Putamen (tissue), 1 donor: ENCODE results near the gene WDFY1.
"Not testable (repeated sequence)": the region's sequence is repeated elsewhere in the genome, so short reads cannot be mapped to it uniquely, and the experiment has no call there.

ENCODE experiments used
- DNase-seq: peaks from one replicate; pipeline ENCODE4 v3.0.0-alpha.2; 2016; ENCODE audit warnings: low spot score

The WDFY1 gene

DNA sequence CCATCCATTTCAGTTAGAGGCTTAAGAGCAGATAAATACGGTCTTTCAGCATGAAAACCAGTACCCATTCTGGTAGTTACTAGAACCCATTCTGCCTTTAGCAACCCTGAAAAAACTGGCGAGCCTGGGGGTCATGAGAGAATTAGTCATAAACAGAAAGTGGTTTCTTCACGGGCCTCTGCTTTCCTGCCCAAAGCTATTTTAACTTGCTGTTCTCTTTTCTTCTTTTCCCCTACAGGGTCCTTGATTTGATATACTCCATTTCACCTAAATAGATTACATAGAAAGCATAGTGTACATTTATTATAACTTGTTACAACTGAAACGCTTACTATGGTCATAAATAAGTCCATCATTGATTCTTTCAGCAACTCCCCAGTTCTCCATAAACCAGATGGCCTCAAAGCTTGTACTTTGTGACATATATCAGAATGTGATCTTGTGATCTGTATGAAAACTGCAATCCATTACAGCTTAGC, 48.3 kb downstream of the WDFY1 start:
- no peak for DNase-seq

DNA sequence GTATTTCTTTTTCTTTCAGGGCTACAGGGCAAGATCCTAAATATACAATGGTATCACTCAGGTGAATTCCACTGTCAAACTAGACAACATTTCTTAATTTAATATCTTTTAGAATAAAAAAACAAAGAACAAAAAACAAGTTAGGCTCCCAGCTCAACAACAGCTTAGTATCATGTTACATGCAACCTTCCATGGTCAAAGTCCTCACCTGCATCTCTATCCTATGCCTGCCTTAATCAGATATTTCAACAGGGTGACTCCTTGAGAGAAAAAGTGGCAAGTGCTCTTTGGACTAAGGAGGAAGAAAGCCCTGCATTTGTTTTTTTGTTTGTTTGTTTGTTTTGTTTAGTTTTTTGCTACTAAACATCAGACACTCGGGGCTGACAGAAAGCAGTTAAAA, 50.2 kb downstream of the WDFY1 start:
- DNase-seq = no peak

DNA sequence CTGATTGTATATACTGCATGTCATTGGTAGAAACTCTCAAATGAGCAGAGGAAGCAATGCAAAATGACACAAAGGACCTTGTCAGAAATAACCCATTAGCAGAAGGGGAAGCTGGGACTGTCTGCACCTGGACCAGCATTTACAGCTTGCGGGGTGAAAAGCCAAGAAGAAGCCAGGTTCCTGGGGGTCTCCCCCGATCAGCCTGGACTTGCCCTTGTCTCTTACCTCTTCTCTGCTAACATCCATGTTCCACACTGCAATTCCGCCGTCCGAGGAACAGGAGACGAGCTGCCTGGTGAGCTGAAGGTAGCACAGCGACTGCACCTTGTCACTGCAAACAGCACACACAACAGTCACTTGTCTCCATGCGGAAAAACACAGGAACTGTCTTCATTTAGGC, 51.1 kb downstream of the WDFY1 start:
- DNase-seq = no peak

DNA sequence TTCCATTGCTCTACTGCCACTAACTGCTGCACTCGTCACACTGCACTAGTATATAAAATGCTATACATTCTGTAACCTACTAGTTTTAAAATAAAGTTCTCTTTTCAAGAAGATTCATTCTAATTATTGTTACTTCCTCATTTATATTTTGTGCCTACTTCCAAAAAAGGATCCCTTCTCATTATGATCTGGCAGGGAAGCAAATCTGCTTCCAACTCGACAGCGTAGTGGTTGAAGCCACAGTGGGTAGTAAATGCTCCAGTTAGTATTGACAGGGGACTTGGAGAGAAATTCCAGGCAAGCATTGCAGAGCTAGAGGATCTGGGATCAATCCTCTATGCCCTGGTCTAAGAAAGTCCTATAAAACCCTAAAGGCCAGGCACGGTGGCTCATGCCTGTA, 54.4 kb downstream of the WDFY1 start:
- no peak for DNase-seq

DNA sequence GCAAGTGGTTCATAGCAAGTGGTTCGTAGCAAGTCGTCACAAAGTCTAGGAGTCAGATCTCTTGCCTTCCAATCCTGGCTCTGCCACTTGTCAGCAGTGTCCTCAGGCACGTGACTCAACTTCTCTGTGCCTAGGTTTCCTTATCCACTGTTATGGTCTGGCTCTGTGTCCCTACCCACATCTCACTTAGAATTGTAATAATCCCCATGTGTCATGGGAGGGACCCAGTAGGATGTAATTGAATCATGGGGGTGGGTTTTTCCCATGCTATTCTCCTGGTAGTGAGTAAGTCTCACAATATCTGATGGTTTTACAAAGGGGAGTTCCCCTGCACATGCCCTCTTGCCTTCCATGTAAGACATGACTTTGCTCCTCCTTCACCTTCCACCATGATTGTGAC, 55.9 kb downstream of the WDFY1 start:
- no peak for DNase-seq

DNA sequence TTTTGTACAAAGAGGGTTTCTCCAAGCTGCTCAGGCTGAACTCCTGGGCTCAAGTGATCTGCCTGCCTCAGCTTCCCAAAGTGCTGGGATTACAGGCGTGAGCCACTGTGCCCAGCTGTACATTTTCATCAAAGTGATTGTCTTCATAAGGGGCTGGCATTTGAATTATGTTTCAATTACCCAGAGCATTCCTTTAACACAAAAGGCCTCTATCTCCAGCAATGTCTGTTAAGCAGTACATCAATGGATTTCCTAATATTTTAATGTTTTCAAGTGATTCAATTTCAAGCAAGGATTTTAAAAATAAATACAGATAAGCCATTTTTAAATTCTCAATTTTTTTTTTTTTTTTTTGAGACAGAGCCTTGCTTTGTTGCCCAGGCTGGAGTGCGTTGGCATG, 56.9 kb downstream of the WDFY1 start:
- no peak for DNase-seq

DNA sequence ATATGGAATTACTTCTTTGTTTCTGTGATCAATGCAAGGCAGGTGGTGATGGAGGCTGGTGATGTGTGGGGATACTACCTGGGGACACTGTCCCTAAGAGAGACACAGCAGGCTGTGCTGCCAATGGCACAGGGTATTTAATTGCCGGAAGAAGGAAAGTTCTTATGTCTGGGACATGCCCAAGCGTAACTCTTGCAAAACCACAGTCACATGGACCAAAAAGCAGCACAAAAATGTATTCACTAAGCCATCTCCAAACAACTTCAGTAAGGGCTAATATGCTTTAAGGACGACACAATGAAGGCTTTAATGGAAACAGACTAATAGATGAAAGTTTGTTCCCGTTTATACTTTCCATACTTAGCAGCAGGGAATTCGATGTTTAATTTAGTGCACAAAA, 58.0 kb downstream of the WDFY1 start:
- no peak for DNase-seq

DNA sequence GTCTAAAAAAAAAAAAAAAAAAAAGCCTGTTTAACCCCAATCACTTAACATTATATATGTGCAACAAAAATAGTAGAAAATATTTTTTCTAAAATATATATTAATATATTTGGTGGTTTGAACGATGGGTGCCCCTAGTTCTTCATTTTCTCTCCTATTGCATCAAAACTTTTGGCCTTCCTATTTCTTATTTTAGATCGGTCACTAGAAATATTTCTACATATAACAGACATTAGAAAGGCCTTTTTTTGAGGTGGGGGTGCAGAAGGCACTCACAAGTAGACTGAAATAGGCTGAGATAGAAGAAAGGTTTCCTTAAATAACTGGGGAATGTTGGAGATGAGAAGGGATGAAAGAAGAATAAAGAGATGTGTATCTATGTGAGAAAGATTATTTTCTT, 58.4 kb downstream of the WDFY1 start:
- DNase-seq = no peak

DNA sequence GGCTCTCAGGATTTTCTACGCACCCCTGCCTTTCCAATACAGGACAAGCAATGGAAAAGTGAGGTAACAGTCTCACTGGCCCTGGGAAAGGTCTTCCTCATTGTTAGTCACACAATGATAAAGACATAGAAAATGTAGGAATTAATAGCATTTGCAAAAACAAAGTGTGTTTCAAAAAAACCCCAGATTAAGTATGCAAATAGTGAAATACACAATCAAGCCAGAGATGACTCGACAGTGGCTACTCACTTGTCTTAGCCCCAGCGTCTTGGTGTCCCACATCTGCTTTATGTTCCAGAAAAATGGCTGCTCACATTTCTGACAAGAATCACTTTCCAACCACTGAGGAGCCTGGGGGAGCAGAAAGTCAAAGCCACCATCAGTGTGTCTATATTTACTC, 60.7 kb downstream of the WDFY1 start:
- no peak for DNase-seq

DNA sequence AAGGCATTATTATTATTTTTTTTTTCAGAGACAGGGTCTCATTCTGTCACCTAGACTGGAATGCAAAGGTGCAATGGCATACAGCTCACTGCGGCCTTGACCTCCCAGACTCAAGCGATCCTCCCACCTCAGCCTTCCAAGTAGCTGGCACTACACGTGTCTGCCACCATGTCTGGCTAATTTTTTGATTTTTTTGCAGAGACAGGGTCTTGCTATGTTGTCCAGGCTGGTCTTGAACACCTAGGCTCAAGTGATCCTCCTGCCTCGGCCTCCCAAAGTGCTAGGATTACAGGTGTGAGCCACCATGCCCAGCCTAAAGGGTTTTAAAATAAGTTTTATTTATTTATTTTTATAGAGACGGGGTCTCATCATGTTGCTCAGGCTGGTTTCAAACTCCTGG, 62.4 kb downstream of the WDFY1 start:
- no peak for DNase-seq

DNA sequence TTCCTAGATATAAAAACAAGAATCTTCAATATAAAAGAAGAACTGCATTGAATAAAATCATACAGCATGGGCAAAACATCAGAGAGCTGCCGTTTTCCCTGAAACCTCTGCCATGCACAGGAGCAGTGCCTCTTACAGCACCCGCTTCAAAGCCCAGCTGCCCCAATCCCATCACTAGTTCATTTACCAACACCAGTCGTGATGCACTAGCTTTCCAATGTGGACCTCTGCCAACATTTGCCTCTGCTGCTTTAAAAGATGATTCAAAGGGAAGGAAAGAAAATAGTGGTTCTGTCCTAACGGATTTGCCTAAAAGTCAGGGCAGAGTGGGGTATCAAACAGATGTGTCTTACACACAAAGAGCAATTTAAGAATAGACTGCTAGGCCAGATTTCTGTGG, 64.3 kb downstream of the WDFY1 start:
- DNase-seq = peak; percentile 8

DNA sequence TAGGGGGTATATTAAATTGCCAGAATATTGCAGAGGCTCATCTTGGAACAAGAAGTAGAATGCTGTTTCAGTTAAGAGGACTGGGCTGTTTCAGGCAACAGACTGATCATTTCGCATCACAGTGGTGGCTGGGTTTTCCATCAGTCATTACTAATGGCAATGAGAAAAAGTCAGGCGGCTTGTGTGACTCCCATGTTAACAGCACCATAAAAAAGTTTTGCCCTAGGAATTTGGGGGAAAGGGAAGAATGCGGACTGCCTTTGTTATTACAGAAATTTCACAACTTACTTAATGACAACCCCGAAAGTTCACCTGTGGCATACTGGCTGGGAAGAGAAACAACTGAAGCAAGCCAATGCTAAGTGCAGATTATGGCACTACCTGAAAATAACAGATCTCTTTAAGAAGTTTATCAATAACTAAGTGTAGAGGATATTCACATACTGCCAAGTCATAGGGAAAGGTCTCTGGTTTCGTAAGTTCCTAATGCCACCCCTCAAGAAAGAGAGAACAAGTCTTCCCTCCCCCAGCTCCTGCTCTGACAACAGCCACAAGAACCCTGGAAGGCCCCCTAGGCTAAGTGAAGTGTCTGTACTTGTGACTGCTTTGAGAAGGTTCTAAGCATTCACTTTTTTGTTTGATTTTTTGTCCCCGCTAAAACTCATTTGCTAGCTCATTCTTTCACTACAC, 67.3 kb downstream of the WDFY1 start:
- DNase-seq = no peak

DNA sequence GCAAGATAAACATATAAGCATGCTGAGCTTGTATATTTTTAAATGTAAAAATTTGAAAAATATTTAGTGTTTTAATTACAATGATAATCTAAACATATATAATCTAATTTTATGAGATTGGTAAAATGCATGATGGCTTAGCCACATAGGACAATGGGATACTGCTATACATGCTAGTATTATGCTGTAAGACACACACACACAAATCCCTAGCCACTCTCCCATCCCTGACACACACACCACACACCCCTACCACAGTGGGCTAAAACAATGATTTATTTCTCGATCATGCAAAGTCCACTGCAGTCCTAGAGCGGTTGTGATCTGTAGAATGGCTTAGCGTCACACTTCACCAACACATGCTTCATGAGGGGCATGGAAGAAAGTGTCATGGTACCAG, 71.5 kb downstream of the WDFY1 start:
- no peak for DNase-seq

DNA sequence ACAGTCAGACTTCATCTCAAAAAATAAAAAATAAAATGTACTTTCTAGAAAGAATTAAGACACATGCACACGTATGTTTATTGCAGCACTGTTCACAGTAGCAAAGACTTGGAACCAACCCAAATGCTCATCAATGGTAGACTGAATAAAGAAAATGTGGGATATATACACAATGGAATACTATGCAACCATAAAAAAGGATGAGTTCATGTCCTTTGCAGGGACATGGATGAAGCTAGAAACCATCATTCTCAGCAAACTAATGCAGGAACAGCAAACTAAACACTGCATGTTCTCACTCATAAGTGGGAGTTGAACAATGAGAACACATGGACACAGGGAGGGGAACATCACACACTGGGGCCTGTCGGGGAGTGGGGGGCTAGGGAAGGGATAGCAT, 72.4 kb downstream of the WDFY1 start:
- DNase-seq = not testable (repeated sequence)

DNA sequence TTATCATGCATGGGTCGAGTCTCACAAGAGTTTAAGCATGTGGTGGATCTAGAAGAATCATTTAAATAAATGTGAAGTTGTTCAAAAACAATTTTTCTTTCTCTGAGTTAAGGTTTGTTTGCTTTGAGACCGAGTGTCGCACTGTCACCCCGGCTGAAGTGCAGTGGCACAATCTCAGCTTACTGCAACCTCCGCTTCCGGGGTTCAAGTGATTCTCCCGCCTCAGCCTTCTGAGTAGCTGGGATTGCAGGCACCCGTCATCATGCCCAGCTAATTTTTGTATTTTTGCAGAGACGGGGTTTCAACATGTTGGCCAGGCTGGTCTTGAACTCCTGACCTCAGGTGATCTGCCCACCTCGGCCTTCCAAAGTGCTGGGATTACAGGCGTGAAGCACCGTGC, 73.5 kb downstream of the WDFY1 start:
- not testable (repeated sequence) for DNase-seq

DNA sequence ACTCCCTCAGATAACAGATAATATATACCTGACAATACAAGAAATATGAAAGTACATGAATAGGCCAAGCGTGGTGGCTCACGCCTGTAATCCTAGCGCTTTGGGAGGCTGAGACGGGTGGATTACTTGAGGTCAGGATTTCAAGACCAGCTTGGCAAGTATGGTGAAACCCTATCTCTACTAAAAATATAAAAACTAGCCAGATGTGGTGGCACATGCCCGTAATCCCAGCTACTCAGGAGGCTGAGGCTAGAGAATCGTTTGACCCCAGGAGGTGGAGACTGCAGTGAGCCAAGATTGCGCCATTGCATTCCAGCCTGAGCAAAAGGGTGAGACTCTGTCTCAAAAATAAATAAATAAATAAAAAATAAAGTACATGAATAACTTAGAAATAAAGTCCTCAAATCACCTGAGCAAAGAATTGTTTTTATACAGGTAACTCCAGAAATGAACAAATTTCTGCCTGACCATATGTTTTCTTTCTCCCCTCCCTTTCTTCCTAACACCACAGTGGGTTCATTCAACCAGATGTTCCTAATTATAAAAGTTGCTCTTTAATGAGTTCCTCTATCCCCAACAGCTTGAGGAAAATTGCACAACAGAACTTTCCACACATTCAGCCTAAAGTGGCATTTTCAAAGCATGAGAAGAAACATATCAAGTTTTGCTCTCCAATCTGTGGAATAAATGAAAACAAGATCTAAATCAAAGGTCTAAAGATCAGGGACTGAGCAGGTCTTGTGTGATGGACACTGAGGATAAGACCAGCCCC, 74.1 kb downstream of the WDFY1 start:
- no peak for DNase-seq

DNA sequence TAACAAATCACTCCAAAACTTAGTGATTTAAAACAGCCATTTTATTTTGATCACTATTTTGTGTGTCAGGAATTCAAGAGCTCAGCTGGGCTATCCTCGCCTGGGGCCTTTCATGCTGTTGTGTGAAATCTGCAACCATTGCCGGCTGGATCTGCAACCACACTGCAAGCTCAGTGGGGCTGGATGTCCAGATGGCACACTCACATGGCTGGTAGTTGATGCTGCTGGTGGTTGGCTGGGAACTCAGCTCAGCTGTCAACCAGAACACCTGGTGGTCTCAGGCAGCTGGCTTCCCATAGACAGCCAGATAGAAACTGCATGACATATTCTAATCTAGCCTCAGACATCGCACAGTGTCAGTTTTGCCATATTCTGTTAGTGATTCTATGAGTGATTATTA, 77.1 kb downstream of the WDFY1 start:
- no peak for DNase-seq

DNA sequence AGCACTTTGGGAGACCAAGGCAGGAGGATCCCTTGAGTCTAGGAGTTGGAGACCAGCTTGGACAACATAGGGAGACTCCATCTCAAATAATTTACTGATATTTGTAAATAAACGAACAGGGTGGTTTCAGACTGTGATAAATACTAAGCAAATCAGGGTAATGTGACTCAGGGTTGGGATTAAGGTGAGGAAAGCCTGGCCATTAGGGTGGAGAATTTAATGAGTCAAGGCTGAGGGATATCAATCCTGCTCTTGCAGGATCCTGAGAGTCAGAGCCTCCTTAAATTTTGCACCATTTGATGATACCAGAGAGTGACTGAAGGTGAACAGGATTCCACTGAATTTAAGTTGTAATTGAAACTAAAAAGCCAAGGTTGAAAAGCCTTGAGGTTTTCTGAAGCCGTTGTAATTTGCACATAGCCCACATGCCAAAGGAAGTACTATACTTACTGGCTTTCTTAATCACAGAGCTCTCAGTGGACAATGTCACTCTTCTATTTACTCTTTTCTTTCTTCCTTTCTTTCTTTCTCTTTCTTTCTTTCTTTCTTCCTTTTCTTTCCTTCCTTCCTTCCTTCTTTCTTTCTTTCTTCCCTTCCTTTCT, 79.1 kb downstream of the WDFY1 start:
- no peak for DNase-seq

DNA sequence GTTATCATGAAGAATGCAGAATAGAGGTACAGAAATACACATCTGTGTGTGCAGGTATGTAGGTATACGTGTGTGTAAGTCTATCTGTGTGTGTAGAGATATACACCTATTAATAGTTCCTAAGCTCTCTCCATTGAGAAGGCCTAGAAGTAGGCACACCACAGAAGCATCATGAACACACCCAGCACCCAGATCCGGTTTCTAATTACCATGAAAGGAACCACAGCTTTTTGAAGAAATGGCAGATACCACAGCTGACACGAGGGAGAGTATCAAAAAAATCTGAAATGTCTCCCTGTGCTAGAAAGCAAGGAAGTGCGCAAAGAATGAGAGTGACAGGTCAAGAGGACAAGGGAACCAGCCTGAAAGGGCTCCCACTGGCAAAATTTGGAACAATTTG, 80.0 kb downstream of the WDFY1 start:
- no peak for DNase-seq

DNA sequence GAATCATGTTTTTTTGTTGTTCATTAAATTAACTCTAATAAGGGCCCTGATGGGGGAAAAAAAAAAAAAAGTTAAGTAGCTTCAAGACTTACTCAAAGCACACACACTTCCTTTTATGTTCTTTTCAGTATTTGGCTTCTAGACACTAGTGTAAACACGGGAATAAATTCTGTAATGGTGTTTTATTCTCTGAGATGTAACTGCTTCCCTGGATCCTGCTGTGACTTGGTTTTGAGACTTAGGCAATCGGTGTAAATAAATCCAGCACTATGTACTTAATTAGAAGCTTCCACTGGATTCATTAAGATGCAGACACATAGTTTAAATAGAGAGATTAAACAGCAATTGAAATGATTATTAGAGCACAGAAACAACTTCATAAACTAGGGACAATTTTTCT, 81.6 kb downstream of the WDFY1 start:
- DNase-seq = no peak

DNA sequence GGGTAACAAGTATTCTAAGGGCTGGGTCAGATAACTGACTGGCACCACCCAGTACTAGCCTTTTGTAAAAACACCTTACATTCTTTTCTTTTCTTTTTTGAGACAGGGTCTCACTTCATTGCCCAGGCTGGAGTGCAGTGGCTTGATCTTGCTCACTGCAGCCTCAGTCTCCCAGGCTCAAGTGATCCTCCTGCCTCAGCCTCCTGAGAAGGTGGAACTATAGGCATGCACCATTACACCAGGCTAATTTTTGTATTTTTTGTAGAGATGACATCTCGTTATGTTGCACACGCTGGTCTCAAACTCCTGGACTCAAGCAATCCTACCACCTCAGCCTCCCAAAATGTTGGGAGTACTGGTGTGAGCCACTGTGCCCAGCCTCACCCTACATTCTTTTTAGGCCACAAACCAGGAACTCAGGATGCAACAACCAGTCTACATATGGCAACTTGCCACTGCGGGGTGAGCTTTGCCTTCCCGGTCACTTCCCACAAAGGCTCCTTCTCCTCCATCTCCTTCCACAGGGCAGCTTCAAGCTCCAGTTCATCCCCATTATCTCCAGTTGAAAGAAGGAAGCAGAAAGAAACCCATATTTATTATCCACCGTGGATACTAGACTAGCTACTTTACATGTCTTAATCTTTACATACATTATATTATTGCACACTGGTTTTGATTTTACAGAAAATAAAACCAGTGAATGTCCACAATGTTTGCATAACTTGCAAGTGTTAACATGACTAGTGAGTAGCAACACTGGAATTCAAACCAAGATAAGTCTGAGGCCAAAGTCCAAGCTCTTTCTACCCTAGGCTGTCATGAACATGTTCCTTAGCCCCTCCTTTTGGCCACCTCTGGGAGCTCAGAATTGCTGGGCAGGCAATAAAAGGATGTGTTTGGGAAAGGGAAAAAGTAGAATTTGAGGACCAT, 84.1 kb downstream of the WDFY1 start:
- DNase-seq = no peak

DNA sequence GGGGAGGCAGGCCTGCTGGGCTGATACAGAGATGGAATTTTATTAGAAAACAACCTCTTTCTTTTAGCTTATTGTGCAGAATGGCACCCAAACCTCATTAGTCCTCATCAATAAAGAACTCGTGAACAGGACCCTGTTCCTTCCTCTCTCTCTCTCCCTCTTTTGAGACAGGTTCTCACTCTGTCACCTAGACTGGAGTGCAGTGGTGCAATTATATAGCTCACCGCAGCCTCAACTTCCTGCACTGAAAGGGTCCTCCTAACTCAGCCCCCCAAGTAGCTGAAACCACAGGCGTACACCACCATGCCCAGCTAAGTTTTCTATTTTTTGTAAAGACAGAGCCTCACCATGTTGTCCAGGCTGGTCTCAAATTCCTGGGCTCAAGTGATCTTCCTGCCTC, 86.1 kb downstream of the WDFY1 start:
- DNase-seq = no peak
